Stromal cell of bone marrow (primary cell): ENCODE measurements around the gene RTP2.
"Not testable (repeated sequence)": the region's sequence is repeated elsewhere in the genome, so short reads cannot be mapped to it uniquely, and the experiment has no call there.

Experiments used
- DNase-seq: peaks from one replicate; pipeline ENCODE4 v3.0.0-alpha.2; 2012; ENCODE audit warnings: low read depth

RTP2 gene

DNA sequence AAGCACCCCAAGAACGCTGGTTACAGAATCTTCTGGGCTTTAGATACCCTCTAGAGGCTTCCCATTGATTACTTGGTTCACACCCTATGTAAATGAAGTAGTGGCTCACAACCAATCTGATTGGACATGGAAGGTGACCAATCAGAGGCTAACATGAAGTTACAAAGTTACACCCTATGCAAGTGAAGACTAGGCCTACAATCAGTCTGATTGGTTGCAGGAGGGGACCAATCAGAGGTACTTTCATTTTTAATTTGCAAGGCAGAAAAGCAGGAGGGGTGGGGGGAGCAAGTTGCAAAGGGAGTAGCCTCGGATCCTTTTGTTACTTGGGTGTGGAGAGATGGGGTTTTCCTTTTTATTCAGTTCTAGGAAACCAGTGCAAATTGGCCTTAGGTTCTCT is 11.1 kb upstream of the RTP2 start:
- no peak for DNase-seq

DNA sequence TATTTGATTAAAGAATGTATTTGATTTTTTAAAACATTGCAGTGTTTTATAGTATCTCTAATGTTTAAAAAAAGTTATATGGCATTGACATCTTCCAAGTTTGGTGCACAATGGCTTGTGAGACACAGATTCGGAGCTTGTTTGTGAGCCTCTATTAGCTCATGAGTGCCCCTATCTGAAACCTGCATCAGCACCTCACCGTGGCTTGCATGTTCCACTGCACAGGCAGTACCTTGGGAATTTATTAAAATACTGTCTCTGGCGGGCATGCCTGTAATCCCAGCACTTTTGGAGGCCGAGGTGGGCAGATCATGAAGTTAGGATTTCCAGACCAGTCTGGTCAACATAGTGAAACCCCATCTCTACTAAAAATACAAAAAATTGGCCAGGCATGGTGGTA is 6.8 kb upstream of the RTP2 start:
- no peak for DNase-seq

DNA sequence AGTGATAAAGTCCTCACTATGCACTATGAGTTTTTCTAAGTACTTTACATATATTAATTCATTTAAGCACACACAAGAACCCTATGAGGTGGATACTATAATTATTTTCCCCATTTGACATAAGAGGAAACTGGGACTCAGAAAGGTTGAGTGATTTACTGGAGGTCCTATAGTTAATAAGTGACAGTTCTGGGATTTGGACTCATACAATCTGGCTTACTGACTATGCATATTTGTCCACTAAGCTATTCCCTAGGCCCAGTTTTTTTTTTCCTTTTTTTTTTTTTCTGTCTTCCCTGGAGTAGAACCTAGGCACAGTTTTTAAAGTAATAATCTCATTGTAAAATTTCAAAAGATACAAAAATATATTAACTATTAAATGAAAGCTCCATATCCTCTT is 6.3 kb upstream of the RTP2 start:
- DNase-seq = no peak

DNA sequence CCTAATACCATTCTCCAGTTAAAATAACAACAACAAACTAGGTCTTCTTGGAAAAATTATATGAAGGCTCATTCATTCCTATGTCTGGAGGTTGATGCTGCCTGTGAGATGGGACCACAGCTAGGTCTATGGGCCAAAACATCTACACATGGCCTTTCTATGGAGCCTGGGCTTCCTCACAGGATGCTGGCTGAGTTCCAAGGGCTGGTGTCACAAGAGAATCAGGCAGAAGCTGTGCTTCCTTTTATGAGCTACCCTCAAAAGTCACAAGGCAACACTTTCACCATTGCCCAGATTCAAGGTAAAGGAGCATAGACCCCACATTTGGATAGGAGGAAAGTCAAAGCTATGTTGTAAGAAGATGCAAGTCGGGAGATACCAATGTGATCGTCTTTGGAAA is 4.6 kb upstream of the RTP2 start:
- no peak for DNase-seq

DNA sequence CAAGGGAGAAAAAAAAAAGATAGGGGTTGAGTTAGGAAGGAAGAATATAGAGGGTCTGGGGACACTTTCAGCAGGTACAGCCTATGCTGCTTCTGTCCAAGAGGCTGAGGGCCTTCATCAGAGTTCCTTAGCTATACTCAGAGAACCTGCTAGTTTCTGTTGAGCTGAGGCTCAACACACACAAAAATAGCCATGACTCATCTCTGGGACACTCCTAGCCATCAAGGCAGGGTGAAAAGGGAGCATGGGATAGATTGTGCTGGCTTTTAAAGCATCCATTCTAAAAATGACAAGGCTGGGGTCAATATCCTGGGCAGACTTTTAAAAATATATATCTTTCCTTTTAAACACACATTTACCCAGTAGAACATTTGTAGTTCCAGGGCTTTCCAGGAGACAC is 2.8 kb upstream of the RTP2 start:
- no peak for DNase-seq

DNA sequence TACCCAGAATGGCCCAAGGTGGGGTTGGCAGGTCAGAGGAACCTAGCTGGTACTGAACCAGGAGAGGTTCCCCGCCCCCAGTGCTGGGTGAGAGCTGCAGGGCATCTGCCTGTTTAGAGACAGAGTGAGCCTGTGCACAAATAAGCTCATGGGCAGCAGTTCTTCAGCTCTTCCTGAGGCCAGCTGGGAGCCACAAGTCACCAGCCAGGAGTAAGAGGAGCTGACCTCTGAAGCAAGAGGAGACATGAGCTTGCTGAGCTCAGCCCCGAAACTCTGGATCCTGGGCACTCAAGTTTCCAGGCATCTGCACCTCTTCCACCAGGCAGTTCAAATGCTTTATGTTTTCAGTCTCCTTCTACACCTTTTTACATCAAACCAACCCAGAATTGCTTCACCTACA is 2.1 kb downstream of the RTP2 start:
- no peak for DNase-seq

DNA sequence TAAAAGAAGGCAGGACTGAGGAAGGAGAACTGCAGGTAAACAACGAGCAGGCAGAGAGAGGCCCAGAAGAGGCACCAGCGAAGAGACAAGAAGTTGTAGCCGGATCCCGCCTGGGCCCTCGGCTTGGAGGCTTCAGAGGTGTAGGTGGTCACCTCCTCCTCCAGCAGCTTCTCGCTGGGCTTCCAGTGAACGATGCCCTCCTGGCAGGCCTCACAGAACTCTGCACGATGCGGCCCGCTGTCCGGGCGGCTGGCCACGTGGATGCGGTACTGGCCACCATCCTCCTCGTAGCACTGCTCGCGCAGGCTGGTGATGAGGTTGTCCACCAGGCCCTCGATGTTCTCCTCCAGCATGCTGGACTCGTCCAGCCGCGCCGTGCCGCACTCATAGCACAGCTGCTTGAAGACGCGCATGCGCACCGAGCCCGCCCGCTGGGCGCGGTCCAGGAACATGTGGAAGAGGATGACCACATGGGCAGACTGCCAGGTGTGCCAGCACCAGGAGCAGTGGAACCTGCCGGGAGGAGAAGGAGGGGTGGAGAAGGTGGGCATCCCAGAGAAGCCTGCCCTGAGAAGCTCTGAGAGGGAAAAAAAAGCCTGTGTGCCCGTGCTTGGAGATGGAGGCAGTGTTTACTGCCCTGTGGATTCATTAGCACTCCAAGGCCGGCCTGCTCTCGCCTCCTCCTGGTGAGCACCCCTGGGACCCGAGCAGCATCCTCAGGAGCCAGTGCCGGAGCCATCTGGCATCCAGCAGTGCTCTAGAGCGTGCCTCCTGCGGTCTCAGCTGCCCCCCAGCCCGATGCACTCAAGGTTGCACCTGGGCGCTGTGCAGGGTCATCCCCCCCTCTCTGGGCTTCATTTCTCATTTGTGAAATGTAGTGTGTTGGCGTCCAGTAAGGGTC is 3.6 kb downstream of the RTP2 start:
- DNase-seq = no peak

DNA sequence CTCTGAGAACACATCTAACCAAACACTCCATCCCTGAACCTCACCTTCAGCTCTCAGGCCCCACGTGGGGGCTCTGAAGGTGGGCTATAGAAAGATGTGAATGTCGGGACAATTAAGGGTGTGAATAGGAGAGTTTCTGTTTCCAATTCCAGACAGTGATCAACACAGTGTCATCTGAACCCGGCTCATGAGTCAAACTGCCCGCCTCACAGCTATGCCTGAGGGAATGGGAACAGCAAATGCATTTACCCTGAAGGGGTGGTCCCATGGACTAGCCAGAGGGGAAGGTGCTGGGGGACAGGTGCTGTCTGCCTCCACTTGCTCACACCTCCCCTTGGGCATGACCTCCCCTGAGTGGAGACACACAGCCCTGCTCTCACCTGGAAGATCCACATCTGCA is 6.3 kb downstream of the RTP2 start:
- no peak for DNase-seq

DNA sequence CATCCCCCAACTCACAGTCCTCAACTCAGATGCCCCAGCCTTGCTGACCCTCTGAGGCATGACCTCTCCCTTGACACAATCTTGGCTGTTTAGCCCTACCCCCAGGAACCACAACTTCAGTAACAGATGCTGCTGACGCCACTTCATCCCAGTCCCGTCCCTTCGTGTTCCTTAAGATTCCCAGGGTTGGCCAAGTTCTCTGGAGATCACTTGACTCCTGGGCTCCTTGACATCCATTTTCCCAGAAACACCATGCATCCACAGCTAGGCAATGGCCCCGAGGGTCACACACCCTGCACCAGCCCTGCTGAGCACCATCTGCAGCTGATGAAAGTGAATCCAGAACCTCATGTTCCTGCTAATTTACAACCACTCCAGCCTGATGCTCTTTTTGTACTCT is 6.9 kb downstream of the RTP2 start:
- no peak for DNase-seq

DNA sequence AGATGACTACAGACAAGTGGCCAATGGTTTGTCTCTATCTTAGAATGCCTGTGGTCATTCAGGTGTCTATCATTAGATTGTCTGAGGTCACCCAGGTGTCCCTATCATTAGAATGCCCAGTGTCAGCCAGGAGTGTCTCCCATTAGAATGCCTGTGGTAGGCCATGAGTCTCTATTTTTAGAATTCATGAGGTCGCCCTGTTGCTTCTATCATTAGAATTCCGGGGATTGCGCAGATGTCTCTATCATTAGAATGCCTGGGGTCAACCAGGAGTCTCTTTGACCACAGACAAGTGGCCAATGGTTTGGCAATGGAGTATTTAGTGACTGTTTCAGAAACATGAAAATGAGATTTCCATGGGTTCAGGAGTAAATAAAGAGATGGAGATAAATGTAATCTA is 7.6 kb downstream of the RTP2 start:
- no peak for DNase-seq

DNA sequence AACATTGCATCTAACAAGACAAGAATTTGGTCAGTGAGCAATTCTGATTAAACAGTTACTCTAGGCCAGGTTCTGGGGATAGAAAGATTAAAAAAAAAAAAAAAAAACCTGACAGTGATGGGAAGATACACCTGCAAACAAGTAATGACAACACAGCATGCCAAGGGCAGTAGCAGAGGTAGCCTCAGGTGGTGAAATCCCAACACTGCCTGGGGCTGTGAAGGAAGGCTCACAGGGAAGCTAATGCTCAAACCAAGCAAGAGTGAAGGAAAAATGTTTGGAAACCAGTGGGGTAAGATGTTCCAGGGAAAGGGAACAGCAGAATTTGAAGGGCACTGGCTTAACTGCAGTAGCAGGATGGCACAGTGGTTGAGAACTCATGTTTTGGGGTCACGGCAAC is 8.9 kb downstream of the RTP2 start:
- no peak for DNase-seq

DNA sequence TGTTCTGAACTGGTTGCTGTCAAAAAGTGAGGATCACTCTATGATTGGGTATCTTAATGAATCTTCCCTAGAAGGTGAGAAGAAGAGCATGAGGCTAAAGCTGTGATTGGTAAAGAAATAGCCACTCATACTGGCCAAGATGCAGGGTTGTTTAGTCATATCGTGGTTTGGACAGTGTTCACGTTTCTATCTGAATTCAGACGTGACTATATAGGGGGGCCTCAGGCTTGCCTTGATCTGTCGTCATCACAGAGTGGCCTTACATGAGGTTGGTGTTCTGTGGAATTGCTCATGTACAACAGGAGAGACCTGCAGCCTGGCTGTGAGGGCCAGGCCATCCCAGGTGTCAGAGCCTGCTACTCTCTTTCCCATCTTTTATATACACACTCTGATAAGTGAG is 12.4 kb downstream of the RTP2 start:
- DNase-seq = no peak

DNA sequence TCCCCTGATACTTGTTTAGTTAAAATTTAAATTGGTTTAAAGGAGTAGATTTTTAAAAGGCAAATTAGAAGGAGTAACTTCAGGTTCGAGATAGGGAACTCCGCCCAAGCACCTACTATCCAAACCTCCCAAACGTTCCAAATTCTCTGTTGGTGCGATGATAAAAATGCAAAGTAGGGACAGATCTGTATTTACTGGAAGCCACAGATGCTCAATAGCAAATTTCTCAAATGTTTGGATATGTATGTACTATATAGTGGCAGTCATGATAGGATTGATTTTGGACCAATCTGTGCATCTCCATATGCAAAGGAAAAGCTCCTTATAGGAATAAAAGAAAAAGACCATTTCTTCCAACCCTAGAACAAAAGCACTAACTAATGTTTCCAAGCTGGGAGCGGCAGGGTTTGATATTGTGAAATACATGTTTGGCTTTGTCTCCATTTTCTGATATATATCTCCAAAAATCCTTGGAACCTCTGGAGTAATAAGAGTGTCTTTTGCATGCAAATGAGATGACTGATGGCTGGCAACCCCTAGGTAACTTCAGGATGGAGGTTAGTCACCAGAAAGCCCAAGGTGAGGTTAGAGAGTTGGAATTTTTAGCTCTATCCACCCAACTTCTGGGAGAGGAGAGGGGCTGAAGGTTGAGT is 15.6 kb downstream of the RTP2 start:
- no peak for DNase-seq

DNA sequence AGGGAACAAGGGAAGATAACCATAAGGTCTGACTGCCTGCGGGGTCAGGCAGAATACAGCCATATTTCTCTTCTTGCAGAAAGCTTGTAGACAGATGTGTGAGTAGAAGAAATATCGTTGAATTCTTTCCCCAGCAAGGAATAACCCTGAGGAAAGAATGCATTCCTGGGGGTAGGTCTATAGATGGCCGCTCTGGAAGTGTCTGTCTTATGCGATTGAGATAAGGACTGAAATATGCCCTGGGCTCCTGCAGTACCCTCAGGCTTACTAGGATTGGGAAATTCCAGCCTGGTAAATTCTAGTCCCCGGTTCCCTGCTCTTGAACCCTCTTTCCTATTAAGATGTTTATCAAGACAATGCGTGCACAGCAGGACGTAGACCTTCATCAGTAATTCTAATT is 16.4 kb downstream of the RTP2 start:
- DNase-seq = no peak

DNA sequence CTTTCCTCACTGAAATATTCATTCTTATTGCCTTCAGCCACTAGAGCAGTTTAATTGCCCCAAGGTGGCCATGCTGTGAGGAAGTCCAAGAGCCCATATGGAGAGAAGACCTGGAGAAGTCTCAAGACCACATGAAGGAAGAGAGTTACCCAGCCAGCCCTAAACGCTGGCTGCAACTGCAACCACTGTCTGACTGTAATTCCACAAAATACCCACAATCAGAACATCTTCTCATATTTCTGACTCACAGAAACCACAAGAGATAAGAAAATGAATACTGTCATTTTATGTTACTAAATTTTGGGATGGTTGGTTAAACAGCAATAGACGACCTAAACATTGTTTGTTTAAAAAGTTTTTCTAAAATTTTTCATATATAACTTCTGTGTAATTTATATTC is 17.5 kb downstream of the RTP2 start:
- DNase-seq = no peak

DNA sequence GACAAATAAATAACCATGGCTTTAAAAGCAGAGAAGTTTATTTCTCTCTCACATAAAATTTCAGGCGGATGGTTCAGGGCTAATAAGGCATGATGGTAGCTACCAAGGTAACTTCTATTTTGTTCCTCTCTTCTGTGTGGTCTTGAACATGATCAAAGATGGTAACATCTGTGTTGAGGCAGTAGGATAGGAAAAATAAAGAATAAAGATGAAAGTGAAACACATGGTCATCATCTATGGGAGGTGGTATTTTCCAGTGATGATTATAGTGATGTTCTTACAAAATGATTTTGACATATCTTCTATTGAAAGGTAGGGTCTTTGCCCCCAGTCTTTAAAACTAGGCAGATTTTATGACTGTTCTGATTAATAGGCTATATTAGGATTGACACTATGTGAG is 17.9 kb downstream of the RTP2 start:
- DNase-seq = no peak

DNA sequence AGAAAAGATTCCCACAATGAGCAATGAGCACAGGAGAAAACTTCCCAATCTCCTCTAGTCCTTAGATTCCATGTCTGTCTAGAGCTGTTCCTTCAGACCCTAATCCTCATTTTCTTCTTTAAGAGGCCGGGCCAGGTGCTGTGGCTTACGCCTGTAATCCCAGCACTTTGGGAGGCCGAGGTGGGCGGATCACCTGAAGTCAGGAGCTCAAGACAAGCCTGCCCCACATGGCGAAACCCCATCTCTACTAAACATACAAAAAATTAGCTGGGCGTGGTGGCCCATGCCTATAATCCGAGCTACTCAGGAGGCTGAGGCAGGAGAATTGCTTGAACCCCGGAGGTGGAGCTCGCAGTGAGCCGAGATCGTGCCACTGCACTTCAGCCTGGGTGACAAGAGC is 20.6 kb downstream of the RTP2 start:
- DNase-seq = not testable (repeated sequence)

DNA sequence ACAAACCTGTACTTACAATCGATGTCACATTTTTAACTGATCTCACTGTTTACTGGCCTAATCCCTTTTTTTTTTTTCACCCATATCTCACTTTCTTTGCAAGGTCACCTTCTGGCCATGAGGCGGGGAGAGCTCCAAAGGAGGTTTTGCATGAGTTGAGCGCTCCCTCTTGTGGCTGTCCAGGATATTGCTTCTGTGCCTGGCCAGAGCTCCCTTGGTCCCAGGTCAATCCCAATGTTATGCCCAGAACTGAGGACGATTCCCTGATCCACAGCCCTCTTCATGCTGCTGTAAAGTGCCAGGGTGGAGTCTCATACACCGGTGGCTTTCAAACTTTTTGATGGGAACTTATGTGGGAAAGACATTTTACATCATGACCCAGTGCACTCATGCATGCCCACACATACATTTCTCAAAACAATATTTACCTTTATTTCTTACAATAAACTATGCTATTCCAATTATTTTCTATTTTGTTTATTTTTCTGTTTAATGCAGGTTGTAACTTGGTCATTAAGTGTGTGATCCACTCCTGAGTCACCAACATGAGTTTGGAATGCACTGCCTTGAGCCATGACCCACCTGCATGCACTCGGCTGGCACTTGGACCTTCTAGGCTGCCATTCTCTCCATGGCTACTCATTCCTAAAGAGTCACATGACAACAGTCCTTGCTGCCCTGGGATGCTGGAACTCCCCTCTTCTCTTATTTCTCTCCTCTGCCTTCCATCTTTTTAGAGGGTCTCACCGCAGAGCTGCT is 22.5 kb downstream of the RTP2 start:
- peak; percentile 49 for DNase-seq

DNA sequence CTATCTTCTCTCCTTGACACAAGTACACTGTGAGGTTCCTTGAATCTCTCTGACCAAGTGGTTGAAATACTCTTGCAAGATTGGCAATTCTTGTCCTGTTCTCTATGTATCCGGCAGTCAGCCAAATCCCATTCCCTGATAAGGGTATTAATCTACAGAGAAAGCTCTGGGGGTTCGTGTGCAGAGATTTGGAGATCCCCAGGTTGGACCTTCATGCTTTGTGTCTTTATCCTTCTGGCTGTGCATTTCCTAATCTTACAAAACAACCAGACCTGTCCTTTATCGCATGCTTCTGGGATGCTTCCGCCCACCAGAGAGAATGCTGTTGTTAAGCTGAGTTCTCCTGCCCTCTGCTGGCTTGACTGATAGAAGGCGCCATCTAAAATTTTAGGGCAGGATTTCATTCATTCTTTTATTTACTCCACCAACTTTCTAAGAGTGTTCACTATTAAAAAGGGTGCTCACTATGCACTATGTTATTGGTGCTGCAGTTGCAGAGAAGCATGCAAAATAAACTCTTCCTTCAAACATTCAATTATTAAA is 23.6 kb downstream of the RTP2 start:
- DNase-seq = peak; percentile 45

DNA sequence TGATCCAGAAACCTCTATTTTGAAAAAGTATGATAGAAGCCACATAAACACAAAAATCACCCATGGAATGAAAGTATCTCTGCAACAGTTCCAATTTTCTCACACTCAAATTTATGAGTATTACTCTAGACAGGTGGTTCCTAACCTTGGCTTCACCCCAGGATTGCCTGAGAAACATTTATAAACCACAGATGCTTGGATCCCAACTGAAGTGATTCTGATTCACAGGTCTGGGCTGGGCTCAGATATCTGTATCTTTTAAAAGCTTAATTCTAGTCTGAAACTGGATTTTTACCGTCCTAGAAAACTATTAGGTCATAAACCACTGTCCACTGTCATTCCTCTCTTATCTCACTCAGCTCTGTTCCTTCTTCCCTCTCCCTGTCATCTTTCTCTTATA is 24.8 kb downstream of the RTP2 start:
- no peak for DNase-seq

DNA sequence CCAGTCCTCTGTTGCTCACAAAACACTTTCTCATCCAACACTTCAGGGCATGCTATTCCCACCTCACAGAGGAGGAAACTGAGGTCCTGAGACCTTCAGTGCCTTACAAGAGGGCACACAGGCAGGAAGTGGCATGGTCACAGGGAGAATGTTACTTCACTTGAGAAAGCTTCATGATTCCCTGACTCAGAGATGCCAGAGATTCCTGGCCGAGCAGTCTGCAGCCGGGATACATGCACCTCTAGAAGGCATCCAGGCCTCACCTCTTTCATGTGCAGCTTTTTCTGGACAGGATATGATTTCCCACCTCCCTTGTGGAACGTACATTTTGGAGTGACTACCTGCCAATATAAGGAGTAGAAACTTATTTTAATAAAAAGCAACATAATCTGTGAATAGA is 29.3 kb downstream of the RTP2 start:
- DNase-seq = no peak

DNA sequence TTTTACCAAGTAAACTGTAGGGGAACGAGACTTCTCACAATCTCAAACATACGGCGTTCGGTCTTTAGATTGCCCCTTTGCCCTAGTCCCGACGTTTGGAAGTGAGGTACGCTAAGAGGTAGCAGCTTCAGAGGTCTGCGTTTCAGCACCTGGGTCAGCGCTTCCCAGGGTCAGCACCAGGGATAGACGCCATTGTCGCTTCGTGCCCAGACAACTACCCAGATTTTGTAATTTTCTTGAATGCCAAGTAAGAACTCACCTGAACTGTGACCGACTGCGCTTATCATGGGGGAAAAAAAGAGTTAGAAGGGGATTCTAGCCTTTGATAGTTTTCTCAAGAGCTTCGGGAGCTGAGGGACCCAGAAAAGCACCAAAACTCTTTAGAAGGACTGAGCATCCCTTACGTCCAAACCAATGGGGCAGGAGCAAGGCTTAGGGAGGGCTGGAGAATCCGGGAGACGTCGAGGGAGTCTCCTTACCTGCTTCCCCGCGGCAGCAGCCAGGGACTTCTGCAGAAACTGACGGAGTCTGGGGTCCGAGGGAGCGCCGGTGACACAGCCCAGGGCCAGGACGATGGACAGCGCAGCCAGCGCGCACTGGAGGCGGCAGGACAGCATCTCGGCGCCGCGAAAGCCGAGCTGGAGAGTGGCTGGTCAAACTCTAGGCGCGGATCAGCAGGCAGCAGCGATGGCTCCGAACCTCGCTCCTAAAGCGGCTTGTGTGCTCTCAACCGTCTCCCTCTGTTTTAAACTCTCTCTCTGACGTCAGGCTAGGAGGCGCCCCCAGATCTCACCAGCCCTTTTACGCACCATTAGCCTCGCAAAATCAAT is 32.5 kb downstream of the RTP2 start, which contains the start of gene SST:
Gene SST (minus strand): TSS at position 720 of the 830 bp plus-strand sequence. CDS start 103 bp downstream, at position 617.
- DNase-seq = peak; percentile 26
